ENCODE measurements around the gene SCAND1.

GRCh38 chr20:35963878-35964277 lies 9.6 kb upstream of the SCAND1 start:
- TF ChIP-seq HMG20B (CRISPR knock-in tag; IDR thresholded peaks at IDR 0.05) = no peak
- no peak for TF ChIP-seq BCLAF1 (IDR thresholded peaks at IDR 0.05; ENCODE audit: borderline replicate concordance in 1 of 2, control insufficient read depth in 1 of 2, low read depth in 2 of 2, low read length in 1 of 2)

Measured in K562 (cell line).